Epithelial cell of umbilical artery (primary cell): ENCODE results near the gene CPT1A. TPM values are rescaled to one million over a fixed set of nuclear protein-coding genes. Genes with fewer than 3 reads are reported as not detected.

Experiments used
- total RNA-seq: library from RNA; depleted of rRNA; stranded (reverse); fragments of >200 nt; gene quantifications from 2 replicates; pipeline ENCODE4 v1.2.3, GENCODE V29; 2014

CPT1A gene
- total RNA-seq: 42.2 and 71.3 TPM in 2 replicates

DNA sequence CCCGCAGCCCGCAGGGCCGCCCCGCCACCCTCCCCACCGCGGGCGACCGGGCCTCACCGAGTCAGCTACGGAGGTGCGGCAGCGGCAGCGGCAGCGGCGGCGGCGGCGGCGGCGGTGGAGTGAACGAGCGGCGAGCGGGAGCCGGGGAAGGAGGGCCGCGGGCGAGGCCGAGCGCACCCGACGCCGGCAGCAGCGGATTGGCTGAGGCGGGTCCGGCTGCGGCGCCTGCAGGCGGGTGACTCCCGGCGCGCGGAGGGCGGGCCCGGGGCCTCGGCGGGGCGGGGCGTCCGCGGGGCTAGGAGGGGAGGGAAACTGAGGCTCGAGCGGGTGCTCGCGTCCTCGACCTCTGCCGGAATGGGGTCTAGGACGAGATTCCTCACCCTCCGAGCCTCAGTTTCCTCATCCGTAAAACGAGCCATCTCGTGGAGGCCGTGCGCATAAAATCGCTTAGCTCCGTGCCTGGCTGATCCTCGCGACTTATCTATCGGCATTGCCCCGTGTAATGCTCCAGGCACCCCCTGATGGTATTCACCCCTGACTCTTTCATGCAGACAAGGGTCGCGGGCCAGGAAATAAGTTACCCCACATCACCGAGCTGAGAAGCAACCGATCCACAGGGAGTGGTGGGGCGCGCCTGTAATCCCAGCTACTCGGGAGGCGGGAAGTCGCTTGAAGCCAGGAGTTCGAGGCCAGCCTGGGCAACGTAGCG, at the start of gene CPT1A:
CPT1A (minus strand) TSS at position 199 of the 709 bp plus-strand sequence. CDS start 26,442 bp downstream, outside the sequence.

DNA sequence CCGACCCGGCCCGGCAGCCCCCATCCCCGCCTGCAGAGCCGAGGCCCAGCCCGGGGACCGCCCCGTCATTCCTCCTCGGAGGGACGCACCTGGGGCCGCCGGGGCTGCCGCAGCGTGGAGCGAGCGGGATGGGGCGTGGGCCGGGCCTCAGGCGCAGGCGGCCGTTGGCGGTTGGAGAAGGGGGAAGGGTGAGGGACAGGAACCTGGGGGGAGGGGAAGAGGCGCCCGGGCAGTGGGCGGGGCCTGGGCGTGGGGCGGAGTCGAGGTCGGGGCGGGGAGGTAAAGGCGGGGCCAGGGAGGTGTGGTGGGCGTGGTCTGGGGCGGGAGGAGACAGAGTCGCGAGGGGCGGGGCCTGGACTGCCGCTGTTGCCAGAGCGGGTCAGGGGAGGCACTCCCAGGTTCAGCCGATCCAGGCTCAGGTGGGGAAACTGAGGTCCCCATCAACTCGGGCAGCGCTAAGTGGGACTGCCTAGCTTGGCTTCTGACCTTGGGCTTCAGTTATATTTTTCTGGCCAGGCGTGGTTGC, 90.3 kb downstream of the CPT1A start, which contains the start of gene TESMIN:
TESMIN (minus strand) TSS at position 190 of the 526 bp plus-strand sequence. CDS start 860 bp downstream, outside the sequence.

Other genes with a start within 250 kb of the CPT1A start
- gene GAL, start 157.4 kb downstream of the CPT1A start, total RNA-seq: 1.5 and 2.3 TPM in 2 replicates
- gene TESMIN, start 90.4 kb downstream of the CPT1A start, total RNA-seq: 0.46 and 2.3 TPM in 2 replicates
- gene MRPL21, start 61.9 kb upstream of the CPT1A start, total RNA-seq: 83.3 and 103 TPM in 2 replicates
- 7.8 and 11.4 TPM in 2 replicates for gene IGHMBP2, start 62.0 kb upstream of the CPT1A start, total RNA-seq
- gene MRGPRD, start 139.1 kb upstream of the CPT1A start, total RNA-seq: not detected in 2 replicates
- gene MRGPRF, start 171.3 kb upstream of the CPT1A start, total RNA-seq: 0.30 and 0.32 TPM in 2 replicates
- gene TPCN2, start 207.0 kb upstream of the CPT1A start, total RNA-seq: 7.8 and 11.4 TPM in 2 replicates